ENCODE data around the gene FBF1. TPM values are rescaled to one million over a fixed set of nuclear protein-coding genes. Genes with fewer than 3 reads are reported as not detected.

FBF1 gene
- total RNA-seq, 4 donors from 2014 or later, result 11.0 to 16.5 (median 14.2) TPM

DNA sequence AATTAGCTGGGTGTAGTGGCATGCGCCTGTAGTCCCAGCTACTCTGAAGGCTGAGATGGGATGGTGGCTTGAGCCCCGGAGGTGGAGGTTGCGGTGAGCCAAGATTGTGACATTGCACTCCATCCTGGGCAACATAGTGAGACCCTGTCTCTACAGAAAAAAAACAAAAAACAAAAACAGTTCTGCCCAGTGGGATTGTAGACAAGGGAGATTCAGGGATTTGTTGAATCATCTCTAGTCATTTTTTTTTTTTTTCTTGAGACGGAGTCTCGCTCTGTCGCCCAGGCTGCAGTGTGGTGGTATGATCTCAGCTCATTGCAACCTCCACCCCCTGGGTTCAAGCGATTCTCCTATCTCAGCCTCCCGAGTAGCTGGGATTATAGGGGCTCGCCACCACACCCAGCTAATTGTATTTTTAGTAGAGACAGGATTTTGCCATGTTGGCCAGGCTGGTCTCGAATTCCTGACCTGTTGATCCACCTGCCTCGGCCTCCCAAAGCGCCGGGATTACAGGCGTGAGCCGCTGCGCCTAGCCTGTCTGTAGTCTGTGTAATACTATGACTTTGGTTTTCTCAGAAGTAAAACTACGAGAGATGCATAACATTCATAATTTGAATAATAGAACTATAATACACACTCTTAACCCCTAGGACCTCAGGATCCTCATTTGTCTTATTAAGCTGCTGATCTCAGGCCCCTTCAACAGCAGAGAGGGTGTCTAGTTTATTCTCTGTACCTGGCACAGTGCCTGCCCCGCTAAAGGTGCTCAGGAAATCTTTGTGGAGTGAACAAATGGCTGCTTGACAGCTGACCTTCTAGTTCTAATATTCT, 39.6 kb upstream of the FBF1 start:
- H3K4me3 ChIP-seq, result peak overlapping the region; percentile 75 to 99
- TF ChIP-seq, protein P1, sequence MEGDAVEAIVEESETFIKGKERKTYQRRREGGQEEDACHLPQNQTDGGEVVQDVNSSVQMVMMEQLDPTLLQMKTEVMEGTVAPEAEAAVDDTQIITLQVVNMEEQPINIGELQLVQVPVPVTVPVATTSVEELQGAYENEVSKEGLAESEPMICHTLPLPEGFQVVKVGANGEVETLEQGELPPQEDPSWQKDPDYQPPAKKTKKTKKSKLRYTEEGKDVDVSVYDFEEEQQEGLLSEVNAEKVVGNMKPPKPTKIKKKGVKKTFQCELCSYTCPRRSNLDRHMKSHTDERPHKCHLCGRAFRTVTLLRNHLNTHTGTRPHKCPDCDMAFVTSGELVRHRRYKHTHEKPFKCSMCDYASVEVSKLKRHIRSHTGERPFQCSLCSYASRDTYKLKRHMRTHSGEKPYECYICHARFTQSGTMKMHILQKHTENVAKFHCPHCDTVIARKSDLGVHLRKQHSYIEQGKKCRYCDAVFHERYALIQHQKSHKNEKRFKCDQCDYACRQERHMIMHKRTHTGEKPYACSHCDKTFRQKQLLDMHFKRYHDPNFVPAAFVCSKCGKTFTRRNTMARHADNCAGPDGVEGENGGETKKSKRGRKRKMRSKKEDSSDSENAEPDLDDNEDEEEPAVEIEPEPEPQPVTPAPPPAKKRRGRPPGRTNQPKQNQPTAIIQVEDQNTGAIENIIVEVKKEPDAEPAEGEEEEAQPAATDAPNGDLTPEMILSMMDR (IDR thresholded peaks at IDR 0.05), result no peak
- TF ChIP-seq POLR2A (IDR thresholded peaks at IDR 0.05), result no peak
- no peaks in the 10 kb centered on the region for H3K4me1 ChIP-seq
- H3K27ac ChIP-seq, result peak overlapping the region; percentile 99 to 100
- intact Hi-C loops (cut with DNase I; ENCODE audit: low total_unique reads), result no loop called here
- H3K36me3 ChIP-seq, result no peaks in the 10 kb centered on the region
- DNase-seq, result no peak
- H3K27me3 ChIP-seq, result no peaks in the 10 kb centered on the region
- no peaks in the 10 kb centered on the region for H3K9me3 ChIP-seq

GRCh38 chr17:75979705-75980187, 38.9 kb upstream of the FBF1 start:
- intact Hi-C loops (cut with DNase I; ENCODE audit: low total_unique reads), result no loop called here
- H3K27me3 ChIP-seq, result no peaks in the 10 kb centered on the region
- H3K4me3 ChIP-seq, result peak overlapping the region; percentile 75 to 99
- DNase-seq, result no peak
- H3K9me3 ChIP-seq, result no peaks in the 10 kb centered on the region
- H3K27ac ChIP-seq, result peak overlapping the region; percentile 99 to 100
- no peaks in the 10 kb centered on the region for H3K4me1 ChIP-seq
- no peaks in the 10 kb centered on the region for H3K36me3 ChIP-seq
- TF ChIP-seq, protein P1 (IDR thresholded peaks at IDR 0.05), result no peak

- Histone ChIP-seq H3K27me3 (no peaks in the 10 kb centered on the region), H3K36me3 (no peaks in the 10 kb centered on the region), H3K4me1 (no peaks in the 10 kb centered on the region), H3K4me3 (peak within 1 kb of the TSS; percentile 75 to 99), H3K9me3 (no peaks in the 10 kb centered on the region), H3K27ac (peak within 1 kb of the TSS; percentile 99 to 100)
- DNase-seq, result peak; percentile 97 to 98
- peak; percentile 75 to 93 for TF ChIP-seq POLR2A (IDR thresholded peaks at IDR 0.05)
- TF ChIP-seq, protein P1 (IDR thresholded peaks at IDR 0.05), result peak in 3 of 4 experiments; percentile 34 to 55 (median 43)
- intact Hi-C loops (cut with DNase I; ENCODE audit: low total_unique reads), result no loop called here
These were observed 38.3 kb upstream of the FBF1 start, which contains the start of the genes ACOX1 and TEN1 for GRCh38 chr17:75978938-75979704. Gene ACOX1 (minus strand): TSS chr17:75979166. CDS start chr17:75979073, 93 bp downstream. Gene TEN1 (plus strand): TSS chr17:75979240. CDS start chr17:75986193, 6,953 bp downstream.

DNA sequence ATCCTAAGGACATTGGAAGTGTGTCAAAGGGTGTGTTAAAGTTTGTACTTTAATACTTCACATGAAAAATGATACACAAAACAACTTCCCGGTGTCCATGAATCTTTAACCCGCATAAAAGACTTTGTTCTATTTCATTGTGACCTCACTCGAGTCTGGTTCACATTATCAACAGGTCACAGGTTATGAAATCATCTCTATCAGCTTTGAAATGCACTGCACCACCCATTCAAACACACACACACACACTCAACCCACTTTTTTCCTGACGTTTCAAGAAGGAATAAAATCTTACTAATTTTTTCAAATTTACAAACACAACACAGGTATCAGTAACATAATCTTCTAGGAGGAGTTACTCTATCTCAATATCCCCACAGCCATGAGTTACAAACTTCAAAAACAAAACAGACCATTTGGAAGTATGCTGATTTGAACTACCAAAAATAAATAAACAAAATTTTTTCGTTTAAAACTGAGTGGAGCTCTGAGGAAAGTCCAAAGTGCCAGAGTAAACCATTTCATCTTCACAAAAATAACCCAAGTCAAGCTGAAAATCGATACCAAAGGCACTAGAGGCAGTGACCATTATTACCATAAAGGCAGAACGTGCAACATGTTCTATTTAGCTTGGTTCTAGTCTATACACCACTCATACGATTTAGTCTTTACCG, 35.5 kb upstream of the FBF1 start:
- no peak for DNase-seq
- H3K9me3 ChIP-seq, result no peaks in the 10 kb centered on the region
- intact Hi-C loops (cut with DNase I; ENCODE audit: low total_unique reads), result no loop called here
- TF ChIP-seq, protein P1 (IDR thresholded peaks at IDR 0.05), result no peak
- TF ChIP-seq POLR2A (IDR thresholded peaks at IDR 0.05), result no peak
- no peak overlapping the region for H3K27ac ChIP-seq
- H3K36me3 ChIP-seq, result no peaks in the 10 kb centered on the region
- no peaks in the 10 kb centered on the region for H3K27me3 ChIP-seq
- no peak overlapping the region for H3K4me3 ChIP-seq
- H3K4me1 ChIP-seq, result no peaks in the 10 kb centered on the region
